HepG2 (cell line): Measurements from ENCODE around the gene NONO.

ENCODE experiments used
- CREB1 ChIP-seq, 2 experiments: fragments of 450-650 bp in 1 of 2; IDR thresholded peaks; 2 replicates each; pipeline ENCODE4 v1.6.1; 2016 to 2017; ENCODE audit warnings: control low read depth in 1 of 2, mild to moderate bottlenecking in 1 of 2, missing compliant biosample characterization in 1 of 2, missing genetic modification characterization in 1 of 2
- ONECUT2 ChIP-seq: sonication (generic); formaldehyde crosslinking; IDR thresholded peaks from 2 replicates; pipeline ENCODE4 v1.4.0; 2020; ENCODE audit warnings: missing genetic modification reagents
- PCBP1 ChIP-seq: fragments of 200-400 bp; formaldehyde crosslinking; IDR thresholded peaks from 2 replicates; pipeline ENCODE4 v1.6.1; 2017; ENCODE audit warnings: mild to moderate bottlenecking, low read depth, low read length, borderline replicate concordance
- POLR2AphosphoS2 ChIP-seq: IDR thresholded peaks from 2 replicates; pipeline ENCODE4 v1.6.1; 2011; ENCODE audit warnings: low read depth, low read length, improper control_type of control experiment
- PRDM4 ChIP-seq: sonication (generic); formaldehyde crosslinking; IDR thresholded peaks from 2 replicates; pipeline ENCODE4 v1.9.0; 2021; ENCODE audit warnings: missing genetic modification reagents, borderline replicate concordance
- SALL1 ChIP-seq: sonication (generic); formaldehyde crosslinking; IDR thresholded peaks from 2 replicates; pipeline ENCODE4 v1.8.0; 2022; ENCODE audit warnings: mild to moderate bottlenecking, missing genetic modification reagents
- ZHX1 ChIP-seq: sonication (generic); formaldehyde crosslinking; IDR thresholded peaks from 2 replicates; pipeline ENCODE4 v1.8.1; 2022; ENCODE audit warnings: low read depth, mild to moderate bottlenecking, missing genetic modification reagents
- ZMAT3 ChIP-seq: sonication (generic); formaldehyde crosslinking; conservative IDR thresholded peaks from 2 replicates; pipeline ENCODE4 v1.7.0; 2021; ENCODE audit warnings: missing genetic modification reagents
- ZNF331 ChIP-seq: sonication (generic); formaldehyde crosslinking; IDR thresholded peaks from 2 replicates; pipeline ENCODE4 v1.4.0; 2020; ENCODE audit warnings: missing genetic modification reagents
- ZNF549 ChIP-seq: sonication (generic); formaldehyde crosslinking; IDR thresholded peaks from 2 replicates; pipeline ENCODE4 v1.5.0; 2020; ENCODE audit warnings: missing genetic modification reagents
- ZNF556 ChIP-seq: sonication (generic); formaldehyde crosslinking; IDR thresholded peaks from 2 replicates; pipeline ENCODE4 v1.4.0; 2020; ENCODE audit warnings: mild to moderate bottlenecking, missing genetic modification reagents, borderline replicate concordance
- ZNF775 ChIP-seq: sonication (generic); formaldehyde crosslinking; IDR thresholded peaks from 2 replicates; pipeline ENCODE4 v1.4.0; 2020; ENCODE audit warnings: missing genetic modification reagents, mild to moderate bottlenecking, moderate library complexity, borderline replicate concordance
- ZSCAN5A ChIP-seq: sonication (generic); formaldehyde crosslinking; IDR thresholded peaks from 2 replicates; pipeline ENCODE4 v1.8.0; 2022; ENCODE audit warnings: mild to moderate bottlenecking, missing genetic modification reagents, borderline replicate concordance

GRCh38 chrX:71283403-71284143, at the start of gene NONO:
- no peak for TF ChIP-seq ZMAT3
- peak; percentile 51 for TF ChIP-seq CREB1 (IDR thresholded peaks at IDR 0.05)
- TF ChIP-seq CREB1 (CRISPR knock-in tag; IDR thresholded peaks at IDR 0.05): peak; percentile 75
- TF ChIP-seq ZNF775 (CRISPR knock-in tag): no peak
- TF ChIP-seq ONECUT2 (CRISPR knock-in tag): no peak
- 0 out of 2 replicates have a peak, but pooled peaks have one; percentile 25 for TF ChIP-seq PCBP1
- TF ChIP-seq ZNF549 (CRISPR knock-in tag): no peak
- no peak for TF ChIP-seq ZNF556 (CRISPR knock-in tag)
- no peak for TF ChIP-seq ZHX1 (CRISPR knock-in tag)
- TF ChIP-seq ZNF331: no peak
- TF ChIP-seq POLR2AphosphoS2: no peak
- TF ChIP-seq ZSCAN5A (CRISPR knock-in tag): no peak
- no peak; the same call in 1 of the 2 replicates for TF ChIP-seq SALL1
- no peak for TF ChIP-seq PRDM4
